LNCAP (cell line): ENCODE measurements around the gene SLC10A3.

Experiments used
- CTCF ChIP-seq: fragments of 450-650 bp; IDR thresholded peaks from 2 replicates; pipeline ENCODE4 v1.5.1; 2017; ENCODE audit warnings: mild to moderate bottlenecking

The SLC10A3 gene

GRCh38 chrX:154515090-154515965 is 24.9 kb upstream of the SLC10A3 start:
- no peak for TF ChIP-seq CTCF

GRCh38 chrX:154513716-154514115 is 23.3 kb upstream of the SLC10A3 start:
- TF ChIP-seq CTCF: no peak

DNA sequence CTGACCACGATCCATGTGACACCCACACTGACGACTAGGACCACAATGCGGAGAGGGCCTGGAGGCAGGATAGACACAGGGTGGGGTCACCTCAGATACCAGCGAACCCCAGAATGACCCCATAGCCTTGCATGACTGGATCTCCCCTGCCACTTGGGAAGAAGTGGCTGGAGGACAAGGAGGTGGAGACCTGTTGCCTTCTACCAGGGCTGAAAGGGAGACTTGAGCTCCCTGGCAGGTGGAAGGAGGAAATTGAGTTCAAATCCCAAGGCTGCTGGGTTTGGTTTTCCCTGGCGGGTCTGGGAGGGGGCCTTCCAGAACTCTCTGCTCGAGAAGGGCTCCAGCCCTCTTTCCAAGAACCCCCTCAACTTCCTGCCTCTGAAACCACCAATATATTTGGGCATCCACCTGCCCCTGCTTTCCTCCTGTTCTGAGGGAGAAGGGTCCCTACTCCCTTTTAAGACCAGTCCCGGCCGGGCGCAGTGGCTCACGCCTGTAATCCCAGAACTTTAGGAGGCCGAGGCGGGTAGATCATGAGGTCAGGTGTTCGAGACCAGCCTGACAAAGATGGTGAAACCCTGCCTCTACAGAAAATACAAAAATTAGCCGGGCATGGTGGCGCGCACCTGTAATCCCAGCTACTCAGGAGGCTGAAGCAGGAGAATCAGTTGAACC is 22.6 kb upstream of the SLC10A3 start:
- no peak for TF ChIP-seq CTCF

GRCh38 chrX:154511761-154512160 is 21.3 kb upstream of the SLC10A3 start:
- no peak for TF ChIP-seq CTCF

DNA sequence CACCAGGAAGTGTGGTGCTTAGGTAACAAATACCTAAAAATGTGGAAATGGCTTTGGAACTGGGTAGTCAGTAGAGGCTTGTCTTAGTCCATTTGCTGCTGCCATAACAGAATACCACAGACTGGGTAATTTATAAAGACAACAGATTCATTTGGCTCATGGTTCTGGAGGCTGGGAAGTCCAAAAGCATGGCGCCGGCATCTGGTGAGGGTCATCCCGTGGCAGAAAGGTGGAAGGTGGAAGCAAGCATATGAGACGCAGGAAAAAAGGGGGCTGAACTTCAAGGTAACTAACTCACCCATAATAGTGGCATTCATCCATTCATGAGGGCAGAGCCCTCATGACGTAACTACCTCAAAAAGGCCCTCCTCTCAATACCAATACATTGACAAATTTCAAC is 19.0 kb upstream of the SLC10A3 start:
- TF ChIP-seq CTCF: no peak

- TF ChIP-seq CTCF: no peak
These were observed 17.9 kb upstream of the SLC10A3 start for GRCh38 chrX:154508384-154508745.

- no peak for TF ChIP-seq CTCF
These were observed 17.4 kb upstream of the SLC10A3 start for GRCh38 chrX:154507673-154508383.
